Activated CD4-positive, alpha-beta T cell treated with anti-CD3 and anti-CD28 coated beads for 48 hours (primary cell): ENCODE results near the gene ZNF783.

Experiments
- DNase-seq: peaks from one replicate; pipeline ENCODE4 v3.0.0-alpha.2; 2020

The ZNF783 gene

DNA sequence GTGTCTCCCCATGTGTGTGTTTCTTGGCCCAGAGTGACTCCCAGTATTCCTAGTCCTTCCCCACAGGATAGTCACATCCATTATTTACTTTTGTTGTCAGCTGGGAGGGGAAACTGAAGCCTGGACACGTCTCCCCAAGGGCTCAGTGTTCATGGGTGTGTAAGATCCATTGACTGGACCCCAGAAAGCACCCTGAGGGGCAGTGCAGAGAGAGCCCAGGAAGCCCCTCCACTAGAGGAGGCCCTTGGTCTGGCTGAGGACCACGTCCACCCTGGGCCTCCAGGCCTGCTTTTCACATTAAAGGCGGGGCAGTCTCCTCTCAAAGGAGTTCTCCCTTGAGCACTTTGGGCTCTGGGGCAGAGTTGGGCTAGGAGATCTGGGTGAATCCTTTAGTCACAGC is 21.3 kb downstream of the ZNF783 start:
- DNase-seq: no peak

DNA sequence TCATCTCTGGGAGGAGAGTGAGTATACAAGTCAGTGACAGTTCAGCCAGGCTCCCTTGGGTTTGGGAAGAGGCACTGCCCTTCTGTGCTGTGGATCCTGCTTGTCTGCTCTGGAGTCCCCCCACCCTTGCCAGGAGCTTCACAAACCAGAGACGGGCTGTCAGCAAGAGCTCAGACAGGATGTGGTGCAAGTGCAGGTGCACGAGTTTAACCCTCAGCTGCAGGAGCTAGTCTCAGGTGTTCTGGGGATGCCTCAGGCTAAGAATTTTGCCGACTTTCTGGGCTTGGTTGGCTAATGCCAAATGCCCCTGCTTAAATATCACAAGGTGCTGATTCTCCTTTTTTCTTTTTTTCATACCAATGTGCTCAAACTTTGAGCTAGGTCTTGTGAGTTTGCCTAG is 22.3 kb downstream of the ZNF783 start:
- peak; percentile 37 for DNase-seq

DNA sequence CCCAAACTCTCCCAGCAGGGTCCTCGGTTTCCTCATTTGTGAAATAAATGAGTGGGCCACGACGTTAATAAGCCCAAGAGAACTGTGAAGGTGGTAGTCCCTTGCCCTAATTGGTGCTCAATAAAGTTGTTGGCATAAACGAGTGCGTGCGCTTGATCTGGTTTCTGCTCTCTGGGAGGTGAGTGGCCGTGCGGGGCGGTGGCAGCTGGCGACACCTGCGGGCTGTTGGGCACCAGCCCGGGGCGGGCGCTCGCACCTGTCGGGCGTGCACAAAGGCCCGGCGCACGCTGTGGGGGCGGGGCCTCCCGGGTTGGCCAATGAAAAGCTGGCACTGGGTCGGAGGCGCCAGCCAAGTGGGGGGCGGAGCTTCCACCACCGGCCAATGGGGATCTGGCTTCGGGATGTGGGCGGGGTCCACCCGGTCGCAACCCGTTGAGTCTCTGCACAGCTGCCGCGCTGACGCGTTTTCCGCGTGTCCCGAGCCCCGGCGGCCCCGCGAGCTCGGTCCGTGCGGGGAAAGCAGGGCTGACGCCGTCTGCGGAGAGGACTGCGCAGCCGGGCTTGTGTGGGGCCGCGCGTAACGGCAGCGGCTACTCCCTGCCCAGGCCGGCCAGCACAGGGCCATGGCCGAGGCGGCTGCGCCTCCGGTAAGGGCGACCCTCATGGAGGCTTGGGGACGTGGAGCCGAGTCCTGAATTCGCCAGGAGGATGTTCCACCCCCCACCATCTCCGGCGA is 23.0 kb downstream of the ZNF783 start:
- DNase-seq: peak; percentile 99

DNA sequence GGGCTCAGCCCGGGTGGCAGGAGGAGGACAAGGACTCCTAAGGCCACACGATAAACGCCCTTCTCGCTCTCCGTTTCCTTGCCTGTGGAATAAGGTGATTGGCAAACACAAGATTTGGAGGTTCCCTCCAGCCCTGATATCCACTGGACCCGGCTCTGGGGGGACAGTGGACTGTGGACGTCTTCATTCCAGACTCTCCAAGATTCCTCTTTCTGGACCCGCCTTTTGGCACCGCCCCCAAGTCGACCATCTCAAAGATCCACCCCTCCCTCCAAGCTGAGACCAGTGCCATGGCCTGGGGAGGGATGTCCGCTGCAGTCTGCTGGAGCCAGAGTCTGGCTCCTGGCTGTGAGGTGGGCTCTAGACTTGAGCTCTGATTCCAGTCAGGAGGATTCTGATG is 23.6 kb downstream of the ZNF783 start:
- DNase-seq: no peak

DNA sequence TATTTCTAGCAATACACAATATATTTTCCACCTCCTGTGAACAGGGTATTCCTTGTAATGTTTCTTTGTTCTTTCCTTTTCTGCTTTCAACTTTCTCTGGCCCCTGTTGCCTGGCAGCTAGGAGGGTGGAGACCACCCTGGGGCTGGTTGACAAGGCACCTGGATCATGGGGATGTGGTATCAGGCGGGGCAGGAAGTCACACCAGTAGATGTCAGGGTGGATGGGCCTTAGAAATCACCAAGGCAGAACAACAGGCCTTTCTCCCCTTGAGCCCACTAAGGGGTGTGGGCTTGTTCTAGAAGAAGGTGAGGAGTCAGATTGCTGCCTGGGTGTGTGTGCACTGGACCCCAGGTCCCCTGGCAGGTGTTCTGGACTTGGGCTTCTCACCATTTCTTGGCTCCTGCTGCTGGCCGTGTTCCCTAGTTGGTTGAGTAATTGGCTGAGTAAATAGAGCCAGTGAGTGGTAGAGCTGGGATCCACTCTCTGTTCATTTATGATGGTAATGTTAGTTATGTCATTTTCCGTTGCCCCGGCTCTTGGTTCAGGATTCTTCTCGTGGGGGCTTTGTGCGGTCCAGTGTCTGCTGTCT is 24.9 kb downstream of the ZNF783 start:
- DNase-seq: no peak

DNA sequence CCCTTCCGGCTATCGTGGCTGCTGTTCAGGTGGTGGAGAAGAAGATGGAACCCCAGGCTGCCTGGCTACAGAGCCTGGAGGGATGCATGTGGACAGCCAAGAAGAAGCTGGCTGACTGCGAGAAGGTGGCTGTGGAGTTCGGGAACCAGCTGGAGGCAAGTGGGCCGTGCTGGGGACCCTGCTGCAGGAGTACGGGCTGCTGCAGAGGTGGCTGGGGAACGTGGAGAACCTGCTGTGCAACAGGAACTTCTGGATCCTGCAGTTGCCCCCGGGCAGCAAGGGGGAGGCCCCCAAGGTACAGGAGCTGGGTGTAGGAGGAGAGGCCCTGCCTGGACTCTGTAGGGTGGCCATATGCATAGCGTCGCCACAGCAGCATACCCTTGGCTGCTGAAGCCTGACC is 25.6 kb downstream of the ZNF783 start:
- no peak for DNase-seq

DNA sequence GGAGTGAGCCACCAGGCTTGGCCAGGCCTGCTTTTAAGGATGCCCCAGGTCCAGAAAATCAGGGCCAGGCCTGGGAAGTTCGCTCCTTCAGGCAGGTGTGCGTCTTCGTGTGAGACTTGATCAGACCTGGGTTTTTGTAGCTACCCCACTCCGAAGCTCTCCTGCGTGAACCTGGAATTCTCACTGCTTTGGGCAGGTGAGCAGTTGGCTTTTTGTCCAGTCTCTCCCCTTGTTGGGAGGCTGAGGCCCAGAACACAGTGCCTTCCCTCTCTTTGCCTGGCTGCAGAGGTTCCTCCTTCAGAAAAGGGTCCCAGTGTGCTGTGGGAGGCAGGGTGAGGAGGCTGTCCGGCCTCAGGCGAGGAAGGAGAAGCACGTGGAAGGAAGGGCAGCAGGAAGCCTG is 27.3 kb downstream of the ZNF783 start:
- DNase-seq: no peak

DNA sequence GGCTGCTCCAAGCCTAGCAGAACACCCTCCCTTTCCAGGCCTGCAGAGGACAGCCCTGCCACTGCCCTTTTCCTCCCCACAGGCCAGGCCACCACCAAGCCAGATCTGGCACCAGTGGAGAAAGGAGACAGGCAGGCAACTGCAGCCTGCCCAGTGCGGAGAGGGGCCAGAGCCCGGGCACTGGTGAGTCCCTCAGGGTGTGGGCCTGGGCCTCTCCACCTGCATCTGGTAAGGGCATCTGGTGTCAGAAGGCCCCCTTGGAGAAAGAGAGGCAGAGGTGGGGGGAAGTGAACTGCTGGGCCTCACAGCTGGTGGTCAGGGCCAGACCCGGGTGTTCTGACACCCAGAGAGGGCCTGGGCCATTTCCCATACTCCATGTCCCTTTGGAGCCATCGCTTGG is 27.9 kb downstream of the ZNF783 start:
- DNase-seq: no peak

DNA sequence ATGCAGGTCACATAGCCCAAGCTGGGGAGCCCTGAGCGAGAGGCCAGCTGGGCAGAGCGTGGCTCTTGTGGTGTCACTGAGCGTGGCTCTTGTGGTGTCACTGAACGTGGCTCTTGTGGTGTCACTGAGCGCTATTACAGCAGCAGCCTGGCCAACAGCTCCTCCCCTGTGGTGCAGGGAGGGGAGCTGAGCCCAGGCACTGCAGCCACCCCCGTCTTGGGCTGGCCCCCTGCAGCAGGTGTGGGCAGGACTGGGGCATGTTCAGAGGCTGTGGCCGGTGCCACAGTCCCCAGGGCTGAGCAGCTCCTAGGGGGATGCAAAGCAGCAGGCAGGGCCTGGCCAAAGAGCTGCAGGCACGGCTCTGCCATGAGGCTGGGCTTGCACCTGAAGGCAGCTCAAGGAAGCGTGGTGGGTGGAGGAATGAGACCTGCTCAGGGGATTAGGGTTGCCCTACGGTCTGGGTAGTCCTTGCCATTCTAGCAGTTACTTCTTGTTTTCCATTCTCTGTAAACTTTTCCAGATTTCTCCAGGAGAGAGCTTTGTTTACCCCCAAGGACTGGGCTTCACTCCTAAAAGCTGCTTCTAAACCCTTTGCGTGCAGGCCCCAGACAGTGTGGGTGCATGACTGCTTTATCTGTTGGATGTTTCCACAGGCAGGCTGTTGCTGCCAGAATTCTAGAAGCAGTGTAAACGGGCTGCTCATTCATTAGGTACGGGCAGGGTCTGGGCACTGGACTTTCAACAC is 29.2 kb downstream of the ZNF783 start:
- no peak for DNase-seq

DNA sequence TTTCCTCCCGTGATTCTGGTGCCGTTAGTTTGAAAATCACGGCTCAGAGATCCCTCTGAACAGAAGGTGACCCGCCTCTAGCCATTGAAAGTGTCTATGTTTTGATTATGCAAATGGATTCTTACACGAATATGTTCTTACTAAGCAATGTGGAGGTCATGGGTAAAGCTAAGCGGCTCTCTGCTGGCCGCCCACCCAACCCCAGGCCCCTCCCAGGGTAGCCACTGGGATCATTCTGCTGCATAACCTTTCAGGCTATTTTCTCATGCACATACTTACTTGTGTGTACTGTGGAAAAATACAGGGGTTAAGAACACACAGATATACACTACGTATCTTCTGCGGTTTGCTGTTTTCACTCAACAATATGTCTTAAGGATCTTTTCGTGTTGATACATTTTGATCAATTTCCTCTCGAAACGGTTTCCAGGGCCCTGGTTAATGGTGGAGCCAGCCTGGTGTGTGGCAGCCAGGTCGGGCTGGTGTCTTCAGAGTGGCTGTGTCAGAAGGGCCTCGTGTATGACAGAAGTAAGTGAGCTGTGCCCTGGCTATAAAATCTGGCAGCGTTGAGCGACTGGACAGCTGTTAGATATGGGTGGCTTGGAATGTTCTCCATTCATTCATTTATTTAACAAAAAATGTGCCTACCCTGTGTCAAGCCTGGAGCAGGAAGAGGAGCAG is 29.9 kb downstream of the ZNF783 start:
- no peak for DNase-seq

DNA sequence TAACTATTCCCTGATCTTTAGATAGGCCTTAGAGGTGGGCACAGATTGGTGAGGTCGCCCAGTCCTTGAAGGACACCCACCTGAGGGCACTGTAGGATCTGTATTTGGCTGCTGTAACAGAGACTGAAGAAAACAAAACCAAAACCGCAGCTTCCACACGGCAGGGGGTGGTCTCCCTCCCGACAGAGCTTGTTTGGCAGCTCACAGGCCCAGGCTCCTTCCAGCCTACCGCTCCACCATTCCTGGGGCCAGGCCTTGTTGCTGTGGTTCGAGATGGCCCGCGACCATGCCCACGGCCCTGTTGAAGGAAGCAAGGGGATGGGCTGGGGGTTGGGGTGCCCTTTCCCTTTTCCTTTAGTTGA is 30.4 kb downstream of the ZNF783 start:
- DNase-seq: no peak

DNA sequence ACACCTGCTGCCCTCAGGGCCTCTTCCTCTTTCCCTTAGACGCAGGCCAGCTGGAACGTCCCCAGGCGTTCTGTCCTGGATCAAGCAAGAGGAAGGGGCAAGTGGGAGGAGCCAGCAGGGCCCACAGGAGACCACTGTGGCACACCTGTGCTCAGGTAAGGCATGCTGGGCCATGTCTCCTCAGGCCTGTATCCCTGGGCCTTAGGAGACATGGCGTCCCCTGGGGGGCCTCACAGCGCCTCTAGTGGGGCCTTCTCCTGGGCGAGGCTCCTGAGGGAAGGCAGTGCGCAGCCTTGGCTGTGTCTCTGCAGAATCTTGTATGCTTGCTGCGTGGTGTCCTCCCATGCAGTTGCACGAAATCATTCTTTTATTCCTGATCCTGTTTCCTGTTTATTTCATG is 31.3 kb downstream of the ZNF783 start:
- DNase-seq: no peak

DNA sequence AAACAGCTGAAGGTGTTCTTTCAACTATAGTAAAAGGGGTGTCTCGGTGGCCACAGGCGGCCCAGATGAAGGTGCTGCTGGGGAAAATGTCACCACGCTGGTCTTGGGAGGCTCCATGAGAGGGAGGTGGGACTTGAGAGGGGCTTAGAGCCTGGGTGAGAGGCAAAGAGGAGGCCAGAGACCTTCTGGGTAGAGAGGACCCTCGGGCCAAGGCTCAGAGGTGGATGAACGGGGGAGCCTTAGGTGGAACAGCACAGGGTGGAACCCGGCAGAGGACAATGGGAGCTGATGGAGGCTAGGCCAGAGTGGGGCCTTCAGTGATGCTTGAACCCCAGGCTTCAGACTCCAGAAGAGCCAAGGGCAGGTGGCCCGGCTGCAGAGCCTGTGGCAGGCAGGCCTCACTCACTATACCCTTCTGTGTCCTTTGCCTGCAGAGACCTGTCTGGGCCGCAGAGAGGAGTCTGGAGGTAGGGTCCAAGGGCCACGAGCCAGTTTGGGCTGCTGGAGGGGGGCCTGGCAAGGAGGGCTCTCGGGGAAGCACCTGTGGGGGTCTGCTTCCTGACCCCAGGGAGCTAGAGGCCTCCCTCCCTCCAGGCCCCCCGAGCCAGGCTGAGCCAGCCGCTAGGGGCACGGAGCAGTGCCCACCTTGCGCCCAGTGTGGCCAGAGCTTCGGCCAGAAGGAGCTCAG is 32.1 kb downstream of the ZNF783 start:
- DNase-seq: no peak

DNA sequence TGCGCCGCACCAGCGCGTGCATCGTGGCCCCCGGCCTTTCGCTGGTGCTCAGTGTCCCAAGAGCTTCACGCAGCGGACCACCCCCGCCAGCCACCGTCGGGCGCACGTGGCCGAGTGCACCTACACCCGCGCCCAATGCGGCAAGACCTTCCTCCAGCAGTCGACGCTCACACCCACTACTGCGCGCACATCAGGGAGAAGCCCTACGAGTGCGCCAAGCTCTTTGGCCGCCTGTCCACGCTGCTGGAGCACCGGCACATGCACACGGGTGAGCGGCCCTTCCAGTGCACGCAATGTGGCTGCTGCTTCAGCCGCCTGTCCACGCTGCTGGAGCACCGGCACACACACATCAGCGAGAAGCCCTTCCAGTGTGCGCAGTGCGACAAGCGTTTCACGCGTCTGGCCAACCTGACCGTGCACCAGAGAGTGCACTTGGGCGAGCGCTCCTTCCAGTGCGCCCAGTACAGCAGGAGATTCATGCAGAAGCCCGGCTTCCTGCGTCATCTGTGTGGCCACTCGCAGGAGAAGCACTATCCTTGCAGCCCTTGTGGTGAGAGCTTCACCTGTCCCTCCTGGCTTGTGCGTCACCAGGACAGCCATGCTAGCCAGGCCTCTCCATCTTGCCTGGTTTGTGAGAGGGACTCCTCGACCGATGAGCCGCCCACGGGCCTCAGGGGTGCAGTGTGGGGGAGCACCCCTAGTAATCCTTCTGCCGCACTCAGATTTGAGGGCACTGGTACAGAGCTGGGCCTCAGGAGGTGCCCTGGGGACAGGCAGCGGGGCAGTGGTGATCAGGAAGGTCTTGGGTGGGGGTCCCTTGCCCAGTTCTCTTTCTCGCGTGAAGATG is 32.9 kb downstream of the ZNF783 start:
- no peak for DNase-seq

DNA sequence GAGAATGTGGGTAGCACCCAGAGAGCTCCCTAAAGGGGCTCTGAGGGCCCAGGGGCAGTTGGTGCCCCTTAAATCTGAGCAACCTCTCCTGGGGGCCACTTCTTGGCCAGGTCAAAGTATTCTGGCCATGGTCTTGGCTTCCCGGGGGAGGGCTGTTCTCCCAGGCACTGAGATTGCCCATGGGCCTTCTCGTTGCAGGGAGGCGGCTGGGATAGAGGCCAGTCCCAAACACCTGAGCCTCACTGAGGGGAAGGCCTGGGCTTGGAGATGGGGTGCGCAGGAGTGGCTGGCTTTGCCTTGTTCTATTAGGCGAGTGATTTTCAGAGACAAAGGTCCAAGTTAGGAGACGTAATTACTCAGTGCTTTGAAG is 33.5 kb downstream of the ZNF783 start:
- no peak for DNase-seq

DNA sequence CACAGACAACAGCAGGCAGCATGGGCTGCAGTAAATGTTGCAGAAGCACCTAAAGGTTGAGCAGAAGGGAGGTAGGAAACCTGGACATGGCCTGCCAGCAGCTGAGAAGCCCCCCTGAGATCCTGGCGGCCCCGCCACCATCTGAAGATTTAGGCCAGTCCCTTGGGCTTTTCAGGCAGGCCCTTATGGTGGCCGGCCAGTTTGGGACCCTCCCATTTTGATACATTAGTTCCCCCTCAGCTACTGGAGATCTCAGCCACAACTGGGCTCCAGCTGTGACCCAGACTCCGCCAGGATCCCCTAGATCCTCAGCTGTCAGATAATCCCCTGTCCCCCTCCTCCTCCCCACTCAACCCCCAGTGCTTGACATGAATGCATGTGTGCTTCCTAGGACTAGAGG is 34.4 kb downstream of the ZNF783 start:
- DNase-seq: no peak

DNA sequence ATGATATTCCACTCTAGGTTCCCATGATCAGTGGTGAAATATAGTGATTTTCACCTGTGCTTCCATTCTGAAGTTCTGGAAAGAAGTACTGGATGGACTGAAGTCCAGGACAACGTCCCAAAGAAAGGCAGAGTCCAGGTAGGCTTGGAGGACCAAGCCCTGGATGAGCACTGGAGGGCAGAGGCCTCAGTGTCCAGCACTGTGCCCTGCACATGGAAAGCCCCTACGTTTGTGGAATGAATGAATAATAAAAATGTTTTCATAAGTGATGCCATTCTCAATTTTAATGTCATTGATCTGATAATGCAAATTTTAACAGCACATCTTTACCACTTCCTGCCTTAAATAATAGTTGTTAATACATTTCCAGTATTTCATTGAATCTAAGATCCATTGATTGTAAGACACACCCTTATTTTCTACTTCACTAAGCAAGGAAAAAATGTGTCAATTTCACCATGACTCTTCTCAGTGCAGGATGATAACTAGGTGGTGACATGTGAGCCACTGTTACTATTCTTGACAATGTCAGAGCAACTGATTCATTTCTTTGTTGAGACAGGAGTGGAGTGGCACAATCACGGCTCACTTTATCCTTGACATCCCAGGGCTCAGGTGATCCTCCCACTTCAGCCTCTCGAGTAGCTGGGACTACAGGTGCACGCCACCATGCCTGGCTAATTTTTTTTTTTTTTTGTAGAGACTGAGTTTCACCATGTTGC is 35.2 kb downstream of the ZNF783 start:
- peak; percentile 39 for DNase-seq

DNA sequence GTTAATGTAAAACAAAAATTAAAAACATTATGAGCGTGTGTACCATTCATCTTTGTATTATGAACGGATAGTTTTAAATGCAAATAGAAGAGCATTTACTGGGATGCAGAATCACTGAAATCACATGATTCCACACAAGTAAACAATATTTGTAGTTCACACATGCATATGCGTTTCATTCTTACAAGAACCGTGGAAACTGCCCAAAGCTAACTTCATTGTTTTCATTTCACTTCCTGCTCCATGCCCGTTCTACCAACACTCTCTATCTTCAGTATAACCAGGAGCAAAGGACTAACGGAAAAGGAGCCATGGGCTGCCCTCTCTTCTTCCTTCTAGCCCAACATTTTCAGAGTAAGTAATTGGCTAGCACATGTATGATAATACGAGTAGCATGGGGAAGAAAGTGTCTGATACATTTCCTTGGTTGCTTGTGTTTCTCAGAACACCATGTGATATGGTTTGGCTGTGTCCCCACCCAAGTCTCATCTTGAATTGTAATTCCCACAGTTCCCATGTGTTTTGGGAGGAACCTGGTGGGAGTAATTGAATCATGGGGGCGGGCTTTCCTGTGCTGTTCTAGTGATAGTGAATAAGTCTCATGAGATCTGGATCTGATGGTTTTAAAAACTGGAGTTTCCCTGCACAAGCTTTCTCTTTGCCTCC is 38.8 kb downstream of the ZNF783 start:
- DNase-seq: no peak

DNA sequence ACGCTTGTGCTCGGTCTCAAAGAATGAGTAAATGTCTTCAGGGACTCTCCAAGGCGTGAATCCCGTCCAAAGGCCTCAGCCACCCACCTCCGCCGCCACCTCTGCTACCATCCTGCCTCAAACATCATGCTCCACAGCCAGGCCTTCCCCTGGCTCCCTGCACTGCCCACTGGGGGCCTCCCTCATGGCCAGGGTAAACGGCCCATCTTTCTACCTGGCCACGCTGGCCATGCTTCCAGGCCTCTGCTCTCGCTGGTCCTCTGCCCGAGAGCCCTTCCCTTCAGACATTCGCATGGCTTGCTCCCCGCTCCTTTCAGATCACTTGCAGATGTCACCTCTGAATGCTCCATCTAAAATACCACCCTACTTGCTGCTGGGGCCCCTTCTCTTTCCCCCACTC is 40.2 kb downstream of the ZNF783 start:
- no peak for DNase-seq

DNA sequence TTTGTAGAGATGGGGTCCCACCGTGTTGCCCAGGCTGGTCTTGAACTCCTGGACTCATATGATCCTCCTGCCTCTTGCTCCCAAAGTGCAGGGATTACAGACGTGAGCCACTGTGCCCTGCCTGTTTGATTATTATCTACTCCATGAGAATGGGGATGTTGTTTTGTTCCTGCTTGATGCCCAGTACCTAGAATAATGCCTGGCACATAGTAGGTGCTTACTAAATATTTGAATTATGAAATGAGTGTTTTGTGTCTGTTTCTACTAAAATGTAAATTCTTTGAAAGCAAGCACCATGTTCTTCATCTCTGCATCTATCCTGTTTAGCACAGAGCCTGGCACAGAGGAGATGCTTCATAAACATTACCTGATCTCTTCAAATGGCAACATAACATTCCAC is 40.9 kb downstream of the ZNF783 start:
- DNase-seq: no peak

DNA sequence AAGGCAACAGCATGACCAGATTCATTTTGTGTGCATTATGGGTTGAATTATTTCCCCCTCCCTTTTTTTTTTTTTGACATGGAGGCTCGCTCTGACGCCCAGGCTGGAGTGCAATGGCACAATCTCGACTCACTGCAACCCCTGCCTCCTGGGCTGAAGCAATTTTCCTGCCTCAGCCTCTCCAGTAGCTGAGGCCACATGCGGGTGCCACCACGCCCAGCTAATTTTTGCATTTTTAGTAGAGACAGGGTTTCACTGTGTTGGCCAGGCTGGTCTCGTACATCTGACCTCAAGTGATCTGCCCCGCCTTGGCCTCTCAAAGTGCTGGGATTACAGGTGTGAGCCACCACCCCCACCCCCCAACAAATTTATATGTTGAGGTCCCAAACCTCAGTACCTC is 42.0 kb downstream of the ZNF783 start:
- no peak for DNase-seq
